H1 (cell line): ENCODE results near the gene DPH6. TPM values are rescaled to one million over a fixed set of nuclear protein-coding genes. Genes with fewer than 3 reads are reported as not detected.
A peak's percentile ranks its signal among the peaks of the same experiment; 100 is the strongest.

Source experiments
- CTCF ChIA-PET: fragments of 300-600 bp; sonication (Branson Sonifier 250); formaldehyde crosslinking; loops from one replicate; lab custom pipeline; 2021; ENCODE audit not compliant: partially characterized antibody; lab: Charles Lee
- POLR2A ChIA-PET: fragments of 300-600 bp; sonication (Branson Sonifier 250); formaldehyde crosslinking; loops from one replicate; lab custom pipeline; 2021; ENCODE audit warnings: inconsistent platforms; ENCODE audit not compliant: partially characterized antibody; lab: Charles Lee
- DNase-seq, 2 experiments: peaks; one replicate each; pipeline versions ENCODE4 v3.0.0 to v3.0.0-alpha.2; 2010 to 2022; ENCODE audit warnings: low spot score in 2 of 2, low read depth in 1 of 2, mixed read lengths in 1 of 2
- FAIRE-seq: peaks from 2 replicates; lab custom pipeline; 2011; peaks lifted over from hg19 to GRCh38; lab: Jason Lieb, UNC
- H2AFZ ChIP-seq: 2 replicates; pipeline ENCODE4 v1.8.1; 2012; ENCODE audit warnings: low read length, inconsistent platforms
- H2AK5ac ChIP-seq: 2 replicates; pipeline ENCODE4 v1.6.1; 2013; ENCODE audit warnings: low read depth, low read length
- H2BK120ac ChIP-seq: replicated peaks from 2 replicates; pipeline ENCODE3; 2013; ENCODE audit warnings: low read depth, low read length, inconsistent platforms
- H2BK12ac ChIP-seq: 2 replicates; pipeline ENCODE4 v1.6.1; 2013; ENCODE audit warnings: low read depth, low read length
- H2BK15ac ChIP-seq: 2 replicates; pipeline ENCODE4 v1.6.1; 2013; ENCODE audit warnings: low read length
- H2BK20ac ChIP-seq: 2 replicates; pipeline ENCODE4 v1.6.1; 2013; ENCODE audit warnings: low read length
- H2BK5ac ChIP-seq: 2 replicates; pipeline ENCODE4 v1.6.1; 2013; ENCODE audit warnings: low read depth, low read length
- H3K14ac ChIP-seq: 2 replicates; pipeline ENCODE4 v1.6.1; 2013; ENCODE audit warnings: inconsistent platforms; ENCODE audit not compliant: insufficient read length
- H3K18ac ChIP-seq: 2 replicates; pipeline ENCODE4 v1.6.1; 2013; ENCODE audit warnings: low read length; ENCODE audit errors: extremely low read depth
- H3K23ac ChIP-seq: 2 replicates; pipeline ENCODE4 v1.6.1; 2013; ENCODE audit warnings: inconsistent platforms; ENCODE audit not compliant: insufficient read length
- H3K23me2 ChIP-seq: 2 replicates; pipeline ENCODE4 v1.6.1; 2013; ENCODE audit warnings: low read depth, low read length
- H3K27ac ChIP-seq: 2 replicates; pipeline ENCODE4 v1.6.1; 2011; ENCODE audit warnings: low read depth, low read length, inconsistent platforms
- H3K27me3 ChIP-seq, 4 experiments: replicated peaks in 1 of 4; 1 replicate in 1 of 4; 2 replicates in 3 of 4; pipeline versions ENCODE4 v1.6.1 to v1.8.1; 2011 to 2013; ENCODE audit warnings: low read length in 3 of 4, mild to moderate bottlenecking in 3 of 4, inconsistent platforms in 2 of 4, mixed read lengths in 2 of 4, moderate library complexity in 1 of 4; ENCODE audit not compliant: control insufficient read depth in 3 of 4, insufficient read depth in 3 of 4; ENCODE audit errors: extremely low read depth in 1 of 4
- H3K36me3 ChIP-seq, 4 experiments: 2 replicates each; pipeline versions ENCODE4 v1.6.1 to v1.8.1; 2011 to 2013; ENCODE audit warnings: mild to moderate bottlenecking in 4 of 4, low read length in 3 of 4, moderate library complexity in 2 of 4, control low read depth in 1 of 4, inconsistent platforms in 1 of 4; ENCODE audit not compliant: insufficient read depth in 4 of 4, control insufficient read depth in 2 of 4
- H3K4ac ChIP-seq: replicated peaks from 2 replicates; pipeline ENCODE3; 2013; ENCODE audit warnings: low read length, low read depth, mixed read lengths, inconsistent platforms; ENCODE audit not compliant: insufficient read length
- H3K4me1 ChIP-seq, 4 experiments: replicated peaks in 1 of 4; 1 replicate in 1 of 4; 2 replicates in 3 of 4; pipeline versions ENCODE4 v1.6.1 to v1.8.1; 2011 to 2013; ENCODE audit warnings: low read length in 3 of 4, inconsistent platforms in 2 of 4, mixed read lengths in 1 of 4; ENCODE audit not compliant: insufficient read depth in 4 of 4, control insufficient read depth in 3 of 4
- H3K4me2 ChIP-seq, 2 experiments: 2 replicates each; pipeline versions ENCODE4 v1.6.1 to v1.8.1; 2011 to 2013; ENCODE audit warnings: low read depth in 2 of 2, low read length in 2 of 2, control low read depth in 1 of 2, inconsistent platforms in 1 of 2, mild to moderate bottlenecking in 1 of 2; ENCODE audit not compliant: insufficient read depth in 1 of 2
- H3K4me3 ChIP-seq, 4 experiments: fragments of 200-600, 300-600 bp in 1 of 4; sonication (generic), shearing (Covaris generic), sonication (Bioruptor Twin) in 1 of 4; 2 replicates each; pipeline versions ENCODE4 v1.5.1 to v1.8.1; 2011 to 2016; ENCODE audit warnings: low read length in 4 of 4, low read depth in 3 of 4, control low read depth in 2 of 4, inconsistent platforms in 2 of 4, mild to moderate bottlenecking in 2 of 4, mixed read lengths in 1 of 4, moderate library complexity in 1 of 4; ENCODE audit not compliant: insufficient read depth in 2 of 4; ENCODE audit errors: extremely low read depth in 1 of 4
- H3K56ac ChIP-seq: replicated peaks from 2 replicates; pipeline ENCODE3; 2013; ENCODE audit warnings: low read depth, mild to moderate bottlenecking, mixed read lengths, low read length, inconsistent platforms; ENCODE audit not compliant: insufficient read length
- H3K79me1 ChIP-seq: 2 replicates; pipeline ENCODE4 v1.6.1; 2013; ENCODE audit warnings: low read depth, low read length, control low read depth
- H3K79me2 ChIP-seq, 2 experiments: 2 replicates each; pipeline versions ENCODE4 v1.6.1 to v1.8.1; 2012 to 2013; ENCODE audit warnings: low read length in 2 of 2, mild to moderate bottlenecking in 2 of 2, inconsistent platforms in 1 of 2; ENCODE audit not compliant: insufficient read depth in 2 of 2, control insufficient read depth in 1 of 2
- H3K9ac ChIP-seq, 4 experiments: replicated peaks in 1 of 4; 1 replicate in 1 of 4; 2 replicates in 3 of 4; pipeline versions ENCODE4 v1.6.1 to v1.8.1; 2011 to 2013; ENCODE audit warnings: low read depth in 3 of 4, low read length in 3 of 4, control low read depth in 2 of 4, mild to moderate bottlenecking in 2 of 4, moderate library complexity in 2 of 4, inconsistent platforms in 1 of 4; ENCODE audit errors: extremely low read depth in 1 of 4
- H3K9me3 ChIP-seq, 2 experiments: 2 replicates each; pipeline versions ENCODE4 v1.6.1 to v1.8.1; 2012 to 2013; ENCODE audit warnings: mild to moderate bottlenecking in 2 of 2, moderate library complexity in 2 of 2, control low read depth in 1 of 2, inconsistent platforms in 1 of 2, low read depth in 1 of 2, low read length in 1 of 2, mixed read lengths in 1 of 2; ENCODE audit not compliant: insufficient read depth in 2 of 2
- H4K20me1 ChIP-seq, 2 experiments: replicated peaks in 1 of 2; 2 replicates each; pipeline versions ENCODE3 to v1.8.1; 2011 to 2013; ENCODE audit warnings: inconsistent platforms in 2 of 2, low read length in 2 of 2, mild to moderate bottlenecking in 1 of 2; ENCODE audit not compliant: insufficient read depth in 2 of 2, control insufficient read depth in 1 of 2
- H4K5ac ChIP-seq: 2 replicates; pipeline ENCODE4 v1.6.1; 2013; ENCODE audit warnings: low read length, low read depth, mixed read lengths, inconsistent platforms; ENCODE audit not compliant: insufficient read length
- H4K8ac ChIP-seq: 2 replicates; pipeline ENCODE4 v1.8.0; 2013; ENCODE audit warnings: mild to moderate bottlenecking, moderate library complexity, low read length, inconsistent platforms; ENCODE audit not compliant: insufficient read depth; ENCODE audit errors: extremely low read depth
- H4K91ac ChIP-seq: replicated peaks from 2 replicates; pipeline ENCODE3; 2013; ENCODE audit warnings: low read length, mixed read lengths, inconsistent platforms; ENCODE audit not compliant: insufficient read length
- CTBP2 ChIP-seq: IDR thresholded peaks from 2 replicates; pipeline ENCODE4 v1.7.0; 2011; ENCODE audit warnings: borderline replicate concordance, mild to moderate bottlenecking, moderate library complexity, mixed read lengths, low read length; ENCODE audit not compliant: insufficient read depth, insufficient read length
- GABPA ChIP-seq: IDR thresholded peaks from 2 replicates; pipeline ENCODE4 v1.6.1; 2011; ENCODE audit warnings: mild to moderate bottlenecking, low read length, moderate library complexity, borderline replicate concordance; ENCODE audit not compliant: insufficient read depth
- HDAC2 ChIP-seq, 2 experiments: fragments of 300-600 bp in 1 of 2; sonication (generic) in 1 of 2; IDR thresholded peaks; 2 replicates each; pipeline ENCODE4 v1.6.1; 2011 to 2012; ENCODE audit warnings: low read depth in 2 of 2, low read length in 2 of 2, mild to moderate bottlenecking in 2 of 2, moderate library complexity in 2 of 2, borderline replicate concordance in 1 of 2, inconsistent platforms in 1 of 2
- HDAC6 ChIP-seq: IDR thresholded peaks from one replicate; pipeline ENCODE4 v1.7.1; 2012; ENCODE audit warnings: low read depth, mild to moderate bottlenecking, inconsistent platforms, low read length, moderate library complexity
- POLR2A ChIP-seq, 2 experiments: IDR thresholded peaks; 1 replicate in 1 of 2; 2 replicates in 1 of 2; pipeline ENCODE4 v1.6.1; 2011; ENCODE audit warnings: low read depth in 2 of 2, low read length in 2 of 2, mild to moderate bottlenecking in 2 of 2; ENCODE audit errors: control extremely low read depth in 1 of 2
- POU5F1 ChIP-seq: IDR thresholded peaks from 2 replicates; pipeline ENCODE4 v1.6.1; 2011; ENCODE audit warnings: low read depth, mild to moderate bottlenecking, low read length, moderate library complexity
- RBBP5 ChIP-seq: IDR thresholded peaks from 2 replicates; pipeline ENCODE4 v1.7.1; 2012; ENCODE audit warnings: low read depth, mild to moderate bottlenecking, inconsistent platforms, low read length, moderate library complexity, borderline replicate concordance
- SP2 ChIP-seq: IDR thresholded peaks from 2 replicates; pipeline ENCODE4 v1.6.1; 2012; ENCODE audit warnings: mild to moderate bottlenecking, low read length, inconsistent platforms
- TCF12 ChIP-seq: IDR thresholded peaks from 2 replicates; pipeline ENCODE4 v1.6.1; 2011; ENCODE audit warnings: low read depth, mild to moderate bottlenecking, low read length
- WGBS, 2 experiments: shearing (Covaris generic) in 1 of 2; methylation state at CpG; one replicate each; pipeline versions ENCODE4 v1.1.6 to v1.1.7; 2013 to 2015; ENCODE audit warnings: low lambda C conversion rate in 2 of 2, mixed read lengths in 2 of 2, inconsistent platforms in 1 of 2, low coverage in 1 of 2, missing lambda C conversion rate in 1 of 2; ENCODE audit not compliant: insufficient replicate concordance in 2 of 2, insufficient coverage in 1 of 2, insufficient read length in 1 of 2; ENCODE audit errors: extremely low coverage in 1 of 2, missing lambda C conversion rate in 1 of 2; 5-methylcytosine and 5-hydroxymethylcytosine counted together
- polyA plus RNA-seq, 7 experiments: library from polyadenylated mRNA; depleted of rRNA in 3 of 7; stranded (reverse) in 5 of 7; unstranded in 2 of 7; fragments of >200 nt in 5 of 7; fragments of 200-250 nt in 2 of 7; gene quantifications; 1 replicate in 5 of 7; 2 replicates in 1 of 7; 4 replicates in 1 of 7; pipeline versions ENCODE4 v1.2.1 to v1.2.3, GENCODE V29; 2011 to 2013; ENCODE audit warnings: missing spikeins in 2 of 7, mixed read lengths in 2 of 7
- total RNA-seq: library from RNA; stranded (reverse); fragmentation: NEBNext Ultra II Directional; extraction: Animal tissue kit (Norgen Biotek cat#: 25700); gene quantifications from 2 replicates; pipeline ENCODE4 v1.2.1, GENCODE V29; 2021
- TF ChIP-seq, protein P1 (sequence below): IDR thresholded peaks from 2 replicates; pipeline ENCODE4 v1.6.1; 2012; ENCODE audit warnings: low read length, inconsistent platforms

DPH6 gene
- total and polyA plus RNA-seq, 2 of the 8 experiments (the other 6 are each of a cell fraction or from before 2014, with no cell fraction given), result 21.6 to 30.5 TPM

DNA sequence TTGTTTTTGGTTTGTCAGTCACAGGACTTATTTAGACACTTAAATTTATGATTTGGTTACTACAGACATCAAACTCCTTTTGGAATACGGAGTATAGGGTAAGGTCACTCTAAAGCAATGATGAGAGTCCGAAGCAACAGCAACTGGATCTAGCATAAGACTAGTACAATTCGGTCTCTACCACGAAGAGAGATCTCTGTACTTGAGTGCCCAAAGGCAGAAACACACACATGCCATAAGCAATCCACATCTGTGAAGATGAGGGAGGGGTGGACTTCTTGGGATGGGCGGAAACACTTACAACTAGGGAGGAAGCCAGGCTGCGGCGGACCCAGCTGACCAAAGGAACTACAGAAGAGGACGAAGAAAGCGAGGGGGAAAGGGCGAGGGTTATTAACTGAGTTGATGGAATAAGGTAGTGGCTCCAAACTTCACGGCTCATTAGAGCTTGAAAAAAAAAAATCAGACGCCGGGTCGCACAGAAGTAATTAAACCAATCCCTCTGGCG lies 595 bp downstream of the DPH6 start:
- POLR2A ChIA-PET, result interaction anchor here (0.8 to 1.6 kb wide), 2 partner anchors 12 to 22 kb away, joined by 3 read pairs; no protein-coding TSS in a partner anchor
- H3K79me2 ChIP-seq, result 0 out of 4 replicates have a peak, but pooled peaks cover 0 to 4% of the 10 kb centered on the region in 2 experiments
- H3K4ac ChIP-seq, result peak overlapping the region; percentile 25
- FAIRE-seq (peak; percentile 42), DNase-seq (no peak)
- peak overlapping the region; percentile 90; the same call in 1 of the 2 replicates for H2AFZ ChIP-seq
- no peak overlapping the region for H2BK120ac ChIP-seq
- no peaks in the 10 kb centered on the region for H3K79me1 ChIP-seq
- no peaks in the 10 kb centered on the region for H4K20me1 ChIP-seq
- CTCF ChIA-PET, result interaction anchor here (2.3 kb wide), 1 partner anchor 206 kb away, joined by 6 read pairs; no protein-coding TSS in a partner anchor
- H3K56ac ChIP-seq, result peak overlapping the region; percentile 99
- WGBS, 2 experiments, result 10% methylated on average over 15 of the region's 15 CpGs; no CpG with 5 or more reads in 1 of the 2 experiments
- H3K4me3 ChIP-seq, result peak overlapping the region; percentile 48 to 79 (median 68)
- peak overlapping the region; percentile 100 for H4K8ac ChIP-seq
- peaks cover 3 to 25% (median 20%) of the 10 kb centered on the region in 4 experiments; a peak in 6 of 7 replicates for H3K4me1 ChIP-seq
- H3K23ac ChIP-seq, result no peak overlapping the region
- TF ChIP-seq POU5F1 (no peak), RBBP5 (no peak), POLR2A (IDR thresholded peaks at IDR 0.05; ENCODE audit: control extremely low read depth in 1 of 2, low read depth in 2 of 2, low read length in 2 of 2) (no peak), TCF12 (no peak), SP2 (no peak), GABPA (no peak), HDAC2 (IDR thresholded peaks at IDR 0.05; ENCODE audit: borderline replicate concordance in 1 of 2, low read depth in 2 of 2, low read length in 2 of 2) (no peak), CTBP2 (no peak), HDAC6 (no peak)
- TF ChIP-seq, protein P1, sequence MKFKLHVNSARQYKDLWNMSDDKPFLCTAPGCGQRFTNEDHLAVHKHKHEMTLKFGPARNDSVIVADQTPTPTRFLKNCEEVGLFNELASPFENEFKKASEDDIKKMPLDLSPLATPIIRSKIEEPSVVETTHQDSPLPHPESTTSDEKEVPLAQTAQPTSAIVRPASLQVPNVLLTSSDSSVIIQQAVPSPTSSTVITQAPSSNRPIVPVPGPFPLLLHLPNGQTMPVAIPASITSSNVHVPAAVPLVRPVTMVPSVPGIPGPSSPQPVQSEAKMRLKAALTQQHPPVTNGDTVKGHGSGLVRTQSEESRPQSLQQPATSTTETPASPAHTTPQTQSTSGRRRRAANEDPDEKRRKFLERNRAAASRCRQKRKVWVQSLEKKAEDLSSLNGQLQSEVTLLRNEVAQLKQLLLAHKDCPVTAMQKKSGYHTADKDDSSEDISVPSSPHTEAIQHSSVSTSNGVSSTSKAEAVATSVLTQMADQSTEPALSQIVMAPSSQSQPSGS, result no peak
- H3K18ac ChIP-seq, result peak overlapping the region; percentile 36; the same call in 1 of the 2 replicates
- H2BK15ac ChIP-seq, result no peak overlapping the region
- H2BK20ac ChIP-seq, result no peak overlapping the region
- H3K27me3 ChIP-seq, result peaks cover 0 to 1% (median 0%) of the 10 kb centered on the region in 4 experiments; a peak in 1 of 7 replicates
- peak overlapping the region; percentile 74 to 99 (median 96) for H3K9ac ChIP-seq
- H3K9me3 ChIP-seq, result no peaks in the 10 kb centered on the region
- no peaks in the 10 kb centered on the region for H3K36me3 ChIP-seq
- H2BK5ac ChIP-seq, result peak overlapping the region; percentile 100
- peak overlapping the region; percentile 100 for H4K91ac ChIP-seq
- no peak overlapping the region for H2AK5ac ChIP-seq
- H3K23me2 ChIP-seq, result peaks cover 14% of the 10 kb centered on the region
- peak overlapping the region; percentile 100; the same call in 1 of the 2 replicates for H3K27ac ChIP-seq
- H2BK12ac ChIP-seq, result no peak overlapping the region
- no peak overlapping the region for H3K14ac ChIP-seq
- H3K4me2 ChIP-seq, result peak overlapping the region; percentile 95 to 96
- H4K5ac ChIP-seq, result peak overlapping the region; percentile 92
